Dendritic cell treated with granulocyte-macrophage colony-stimulating factor and Interleukin-4, amounts not matched to agents 40 ng/mL and 50 ng/mL, for 4 days (primary cell): ENCODE results near the gene RER1.

Experiments used
- H3K27ac Mint-ChIP-seq: one replicate; pipeline ENCODE4 v1.8.0; 2022; ENCODE audit warnings: mild to moderate bottlenecking, mixed read lengths
- H3K27me3 Mint-ChIP-seq: one replicate; pipeline ENCODE4 v1.8.0; 2022; ENCODE audit warnings: mild to moderate bottlenecking, mixed read lengths
- H3K36me3 Mint-ChIP-seq: one replicate; pipeline ENCODE4 v1.8.0; 2022; ENCODE audit warnings: low read depth, mixed read lengths
- H3K4me1 Mint-ChIP-seq: one replicate; pipeline ENCODE4 v1.8.0; 2022; ENCODE audit warnings: low read depth, mixed read lengths
- H3K4me3 Mint-ChIP-seq: one replicate; pipeline ENCODE4 v1.8.0; 2022; ENCODE audit warnings: mild to moderate bottlenecking, moderate library complexity, mixed read lengths
- H3K9me3 Mint-ChIP-seq: one replicate; pipeline ENCODE4 v1.8.0; 2022; ENCODE audit warnings: mixed read lengths
- intact Hi-C: fragments of 100-400 bp; cut with micrococcal nuclease; formaldehyde crosslinking; loops from one replicate; pipeline ENCODE4 v1.15.0; 2022

RER1 gene

DNA sequence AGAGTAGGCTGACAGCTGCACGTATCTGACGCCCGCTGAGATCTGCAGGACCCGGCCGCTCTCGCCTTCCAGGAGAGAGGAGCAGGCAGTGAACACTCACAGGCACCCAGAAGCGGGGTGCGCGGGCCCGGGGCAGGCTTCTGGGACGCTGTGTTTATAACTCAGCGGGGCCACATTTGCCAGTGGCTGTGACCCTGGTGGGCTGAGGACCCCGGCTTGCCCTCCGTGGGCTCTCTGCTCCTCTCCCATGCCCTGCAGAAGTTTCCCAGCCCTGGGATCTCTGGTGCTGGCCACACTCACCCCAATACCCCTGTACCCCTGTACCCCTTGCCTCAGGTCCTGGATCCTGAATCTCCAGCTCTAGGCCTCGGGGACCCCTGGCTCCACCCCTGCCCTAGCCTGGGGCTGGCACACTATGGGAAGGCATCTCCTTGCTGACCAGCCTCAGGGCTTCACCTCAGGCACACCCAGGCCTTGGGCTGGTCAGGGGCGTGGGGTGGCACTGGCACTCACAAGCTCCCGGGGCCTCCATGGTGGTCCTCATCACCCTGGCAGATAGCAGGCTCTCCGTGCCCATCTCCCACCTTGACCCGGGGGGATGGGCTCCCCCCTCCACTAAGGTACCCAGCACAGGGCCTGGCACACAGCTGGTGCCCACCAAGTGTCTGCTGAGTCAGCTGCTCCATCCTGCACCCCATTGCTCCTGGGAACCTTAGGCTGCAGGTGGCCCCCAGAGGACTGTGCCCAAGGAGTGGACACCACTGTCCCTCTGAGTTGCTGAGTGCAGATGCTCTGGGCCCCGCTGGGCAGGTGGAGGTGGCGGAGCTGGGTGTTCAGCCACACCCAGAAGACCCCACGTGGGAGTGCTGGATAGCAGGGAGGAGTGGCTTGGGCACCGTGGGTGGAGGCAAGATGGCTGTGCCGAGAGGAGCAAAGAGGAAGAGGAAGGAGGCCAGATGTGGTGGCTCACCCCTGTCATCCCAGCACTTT, 32.7 kb upstream of the RER1 start:
- Mint-ChIP-seq H3K4me3 (no peak overlapping the region), H3K9me3 (peaks cover 5% of the 10 kb centered on the region), H3K4me1 (peaks cover 15% of the 10 kb centered on the region), H3K27ac (peak overlapping the region; percentile 1), H3K27me3 (peaks cover 5% of the 10 kb centered on the region), H3K36me3 (no peaks in the 10 kb centered on the region)
- intact Hi-C loops: no loop called here

DNA sequence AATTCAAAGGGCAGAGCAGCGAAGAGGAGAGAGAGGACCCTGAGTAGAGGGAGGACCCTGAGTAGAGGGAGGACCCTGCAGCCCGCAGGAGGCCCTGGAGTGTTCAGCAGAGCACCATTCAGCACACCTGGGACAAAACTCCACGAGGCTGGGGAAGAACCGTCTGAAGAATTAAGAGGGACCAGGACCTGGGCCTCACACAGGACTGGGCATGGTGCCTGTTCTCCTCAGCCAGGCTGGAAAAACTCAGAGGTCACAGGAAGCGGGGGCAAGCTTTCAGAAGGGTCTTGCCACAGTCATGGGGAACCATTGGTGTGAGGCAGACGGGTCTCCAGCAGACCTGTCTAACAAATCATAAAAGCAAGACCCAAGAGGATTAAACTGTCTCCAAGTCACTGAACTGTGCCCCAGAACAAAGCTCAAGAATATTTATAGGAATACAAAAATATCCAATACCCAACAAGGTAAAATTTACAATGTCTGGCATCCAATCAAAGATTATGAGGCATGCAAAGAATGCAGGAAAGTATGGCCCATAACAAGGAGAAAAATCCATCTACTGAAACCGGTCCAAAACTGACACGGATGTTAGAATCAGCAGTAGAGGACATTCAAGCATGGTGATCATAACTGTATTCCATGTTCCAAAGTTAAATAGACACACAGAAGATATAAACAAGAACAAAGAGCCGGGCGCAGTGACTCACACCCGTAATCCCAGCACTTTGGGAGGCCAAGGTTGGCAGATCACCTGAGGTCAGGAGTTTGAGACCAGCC, 30.9 kb upstream of the RER1 start:
- Mint-ChIP-seq H3K36me3 (no peaks in the 10 kb centered on the region), H3K27me3 (peaks cover 3% of the 10 kb centered on the region), H3K4me3 (no peak overlapping the region), H3K27ac (no peak overlapping the region), H3K4me1 (peaks cover 15% of the 10 kb centered on the region), H3K9me3 (peaks cover 9% of the 10 kb centered on the region)
- intact Hi-C loops: no loop called here

DNA sequence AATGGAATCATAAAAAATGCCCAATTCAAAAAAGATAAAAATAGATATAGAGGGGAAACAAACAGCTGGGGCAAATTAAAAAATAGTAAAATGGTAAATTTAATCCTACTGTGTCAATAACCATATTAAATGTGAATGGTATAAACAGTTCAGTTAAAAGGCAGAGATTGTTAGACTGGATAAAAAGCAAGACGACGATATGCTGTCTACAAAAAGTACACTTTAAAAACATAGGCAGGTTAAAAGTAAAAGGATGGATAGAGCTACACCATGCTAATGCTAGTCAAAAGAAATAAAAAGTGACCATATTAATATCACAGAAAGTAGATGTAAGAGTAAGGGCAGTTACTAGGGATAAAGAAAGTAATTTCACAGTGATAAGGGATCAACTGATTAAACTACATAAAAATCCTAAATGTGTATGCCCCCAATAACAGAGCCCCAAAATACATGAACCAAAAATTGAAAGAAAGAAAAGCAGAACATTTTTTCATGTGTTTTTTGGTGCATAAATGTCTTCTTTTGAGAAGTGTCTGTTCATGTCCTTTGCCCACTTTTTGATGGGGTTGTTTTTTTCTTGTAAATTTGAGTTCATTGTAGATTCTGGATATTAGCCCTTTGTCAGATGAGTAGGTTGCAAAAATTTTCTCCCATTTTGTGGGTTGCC, 27.7 kb upstream of the RER1 start:
- H3K27ac Mint-ChIP-seq: no peak overlapping the region
- peaks cover 9% of the 10 kb centered on the region for H3K9me3 Mint-ChIP-seq
- intact Hi-C loops: no loop called here
- no peaks in the 10 kb centered on the region for H3K36me3 Mint-ChIP-seq
- peaks cover 3% of the 10 kb centered on the region for H3K27me3 Mint-ChIP-seq
- H3K4me3 Mint-ChIP-seq: no peak overlapping the region
- peaks cover 15% of the 10 kb centered on the region for H3K4me1 Mint-ChIP-seq

DNA sequence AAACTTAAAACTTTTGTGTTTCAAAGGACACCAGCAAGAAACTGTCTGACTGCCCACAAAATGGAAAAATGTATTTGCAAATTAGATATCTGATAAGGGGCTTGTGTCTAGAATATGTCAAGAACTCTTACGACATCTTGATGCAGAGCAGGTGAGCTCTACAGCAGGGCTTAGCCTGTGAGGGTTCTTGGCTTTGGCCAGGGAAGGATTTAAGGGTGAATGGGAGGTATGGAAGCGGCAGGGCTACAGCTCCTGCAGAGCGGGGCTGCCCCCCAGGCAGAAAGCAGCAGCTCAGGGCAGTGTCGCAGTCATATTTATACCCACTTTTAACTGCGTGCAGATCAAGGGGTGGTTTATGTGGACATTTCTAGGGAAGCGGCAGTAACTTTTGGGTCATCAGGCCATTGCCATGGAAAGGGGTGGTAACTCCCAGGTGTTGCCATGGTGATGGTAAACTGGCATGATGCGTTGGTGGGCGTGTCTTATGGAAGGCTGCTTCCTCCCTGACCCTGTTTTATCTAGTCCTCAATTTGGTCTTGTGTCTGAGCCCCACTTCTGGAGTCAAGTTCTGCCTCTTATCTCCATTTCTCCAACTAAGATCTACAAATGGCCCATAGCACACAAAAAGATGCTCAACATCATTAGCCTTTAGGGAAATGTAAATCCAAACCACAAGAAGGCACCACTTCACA, 23.4 kb upstream of the RER1 start:
- no peaks in the 10 kb centered on the region for H3K36me3 Mint-ChIP-seq
- H3K9me3 Mint-ChIP-seq: peaks cover 9% of the 10 kb centered on the region
- no peaks in the 10 kb centered on the region for H3K27me3 Mint-ChIP-seq

DNA sequence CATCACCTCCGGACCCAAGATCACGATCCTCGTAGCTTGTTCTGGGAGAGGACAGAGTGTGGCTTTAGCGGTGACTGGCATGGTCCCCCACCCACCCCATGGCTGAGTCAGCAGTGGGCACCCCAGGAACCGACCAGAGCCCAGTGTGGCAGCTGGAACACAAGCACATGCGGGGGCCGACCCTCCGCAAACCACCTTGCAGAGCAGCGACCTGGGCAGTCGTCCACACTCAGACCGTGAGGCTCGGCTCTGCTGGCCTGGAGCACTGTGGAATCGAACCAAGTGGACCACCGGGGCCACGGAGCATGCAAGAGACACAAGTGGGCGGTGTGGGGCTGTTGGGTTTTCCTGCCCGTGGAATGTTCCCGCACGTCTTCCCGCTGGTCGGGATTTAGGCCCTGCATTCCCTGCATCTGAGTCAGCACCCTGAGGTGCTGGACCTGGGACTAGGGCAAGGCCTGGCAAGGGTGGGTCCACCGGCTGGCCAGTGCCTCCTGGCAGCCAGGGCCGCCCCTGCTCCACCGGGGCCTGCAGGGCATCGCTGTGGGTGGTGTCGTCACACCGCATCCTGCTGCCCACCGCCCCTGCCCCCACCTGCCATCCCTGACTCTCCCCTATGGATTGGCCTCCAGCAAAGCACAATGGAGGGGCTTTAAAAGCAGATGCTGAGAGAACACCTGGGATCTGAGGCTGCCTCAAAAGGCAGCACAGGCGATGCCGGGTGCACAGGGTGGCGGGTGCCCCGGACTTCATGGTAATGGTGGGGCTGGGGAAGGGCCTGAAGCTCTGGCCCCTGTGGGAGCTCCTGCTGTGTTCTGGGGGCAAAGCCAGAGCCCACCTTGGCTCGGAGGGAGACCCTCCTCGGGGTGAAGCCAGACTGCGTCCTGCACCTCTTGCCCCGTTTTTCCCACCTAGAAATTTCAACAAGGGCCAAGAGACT, 18.8 kb upstream of the RER1 start:
- H3K27me3 Mint-ChIP-seq: no peaks in the 10 kb centered on the region
- no peak overlapping the region for H3K27ac Mint-ChIP-seq
- H3K36me3 Mint-ChIP-seq: no peaks in the 10 kb centered on the region
- no peaks in the 10 kb centered on the region for H3K4me1 Mint-ChIP-seq
- H3K9me3 Mint-ChIP-seq: no peaks in the 10 kb centered on the region
- H3K4me3 Mint-ChIP-seq: no peak overlapping the region
- intact Hi-C loops: no loop called here

More for the DNA sequence above, 23.4 kb upstream of the RER1 start:
- Mint-ChIP-seq H3K4me1 (no peaks in the 10 kb centered on the region), H3K27ac (no peak overlapping the region), H3K4me3 (no peak overlapping the region)
- intact Hi-C loops: no loop called here

DNA sequence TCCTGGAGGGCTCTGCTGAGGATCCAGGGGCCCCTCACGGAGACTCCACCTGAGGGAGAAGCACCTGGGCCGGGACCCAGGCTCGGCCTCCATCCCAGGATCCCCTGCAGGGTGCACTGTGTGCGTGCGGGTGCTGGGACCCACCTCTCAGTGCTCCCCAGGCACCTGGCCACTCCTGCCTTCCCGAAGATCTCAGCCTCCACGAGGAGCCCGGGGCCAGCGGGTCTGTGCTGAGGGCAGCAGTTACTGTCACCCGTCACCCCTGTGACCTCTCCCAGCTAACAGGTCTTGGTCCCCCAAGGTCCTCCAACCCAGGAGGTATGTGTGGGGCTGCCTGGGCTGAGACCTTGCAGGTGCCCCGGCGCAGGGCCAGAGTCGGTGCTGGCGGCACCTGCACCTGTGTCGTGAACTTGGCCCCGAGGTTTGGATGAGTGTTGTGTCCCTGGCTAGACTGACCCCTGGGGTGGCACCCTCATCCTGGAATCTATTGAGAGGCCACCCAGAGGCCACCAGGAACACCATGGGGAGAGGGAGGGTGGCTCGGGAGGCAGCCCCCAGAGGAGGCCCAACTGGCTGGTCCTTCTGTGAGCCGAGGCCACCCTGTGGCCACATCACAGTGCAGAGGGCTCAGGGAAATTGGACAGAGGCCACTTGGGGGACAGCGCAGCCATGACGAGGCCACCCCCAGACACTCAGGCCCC, 17.9 kb upstream of the RER1 start:
- H3K27ac Mint-ChIP-seq: no peak overlapping the region
- no peaks in the 10 kb centered on the region for H3K27me3 Mint-ChIP-seq
- no peaks in the 10 kb centered on the region for H3K4me1 Mint-ChIP-seq
- intact Hi-C loops: no loop called here
- H3K9me3 Mint-ChIP-seq: no peaks in the 10 kb centered on the region
- no peak overlapping the region for H3K4me3 Mint-ChIP-seq
- no peaks in the 10 kb centered on the region for H3K36me3 Mint-ChIP-seq

DNA sequence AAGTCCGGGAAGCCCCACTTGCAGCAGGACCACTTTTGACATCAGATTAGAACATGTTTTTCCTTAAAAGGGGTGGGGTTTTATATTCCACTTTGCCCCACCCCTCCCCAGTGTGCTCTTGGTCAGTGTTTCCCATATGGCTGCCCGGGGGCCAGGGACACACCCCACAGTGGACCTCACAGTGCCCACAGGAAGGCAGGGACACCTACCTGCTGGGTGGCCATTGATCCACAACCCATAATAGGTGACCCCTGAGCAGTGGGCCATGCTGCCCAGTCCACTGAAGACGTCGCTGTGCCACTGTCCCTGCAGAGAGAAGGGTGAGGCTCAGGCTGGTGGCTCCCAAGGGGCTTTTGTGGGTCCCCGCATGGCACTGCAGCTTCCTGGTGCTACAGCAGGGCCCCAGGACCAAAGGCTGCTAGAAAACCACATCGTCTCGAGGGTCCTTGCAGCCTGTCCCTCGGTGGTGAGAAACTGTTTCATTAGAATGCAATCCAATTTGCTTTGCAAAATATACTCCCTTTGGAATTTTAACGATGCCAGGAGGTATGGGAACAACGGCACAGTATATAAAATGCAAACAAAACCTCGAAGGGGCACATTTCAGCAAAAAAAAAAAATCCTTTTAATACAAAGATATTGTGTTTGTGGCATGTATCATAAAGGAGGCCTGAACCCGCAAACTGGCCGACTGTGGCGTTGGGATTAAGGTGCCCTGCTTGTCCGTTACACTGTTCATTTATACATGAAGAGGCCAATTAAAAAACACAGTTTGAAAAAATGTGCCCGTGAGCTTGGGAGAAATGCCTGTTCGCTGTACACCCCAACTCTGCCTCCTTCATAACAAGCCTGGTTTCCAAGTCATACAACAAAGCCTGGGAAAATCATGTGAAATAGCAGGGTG, 17.1 kb upstream of the RER1 start:
- no peak overlapping the region for H3K27ac Mint-ChIP-seq
- H3K36me3 Mint-ChIP-seq: no peaks in the 10 kb centered on the region
- intact Hi-C loops: no loop called here

DNA sequence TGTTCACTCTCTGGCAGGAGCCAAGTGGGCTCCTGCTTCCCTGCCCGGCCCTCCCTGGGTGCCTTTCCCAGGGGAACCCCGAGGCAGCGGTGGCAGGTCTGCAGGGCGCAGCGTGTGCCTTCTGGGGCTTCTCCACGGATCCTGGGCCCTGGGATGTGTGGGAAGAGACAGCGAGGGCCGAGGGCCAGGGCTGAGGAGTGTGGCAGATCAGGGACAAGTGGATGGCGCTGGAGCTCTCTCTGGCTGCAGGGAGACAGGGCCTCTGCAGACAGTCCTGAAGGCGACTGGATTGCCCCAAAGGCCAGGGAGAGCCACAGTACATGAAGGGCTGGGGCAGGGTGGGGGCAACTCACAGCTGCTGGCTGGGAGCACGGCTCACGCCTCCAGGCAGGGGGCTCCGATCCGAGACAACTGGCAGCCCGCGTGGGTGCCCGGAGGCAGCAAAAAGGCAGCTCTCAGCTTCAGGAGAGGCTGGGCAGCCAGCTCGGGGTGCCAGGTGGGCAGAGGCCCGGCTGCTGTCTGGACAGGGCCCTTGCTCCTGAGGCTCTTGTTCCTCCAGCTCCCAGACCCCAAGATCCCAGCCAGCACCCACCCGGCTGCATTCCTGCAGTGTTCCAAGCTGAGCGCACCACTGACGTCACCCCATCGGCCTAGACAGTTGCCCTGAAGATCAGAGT, 16.3 kb upstream of the RER1 start:
- intact Hi-C loops: no loop called here
- no peaks in the 10 kb centered on the region for H3K36me3 Mint-ChIP-seq

More for the DNA sequence above, 17.1 kb upstream of the RER1 start:
- H3K27me3 Mint-ChIP-seq: no peaks in the 10 kb centered on the region
- no peaks in the 10 kb centered on the region for H3K9me3 Mint-ChIP-seq
- H3K4me1 Mint-ChIP-seq: peaks cover 8% of the 10 kb centered on the region
- no peak overlapping the region for H3K4me3 Mint-ChIP-seq

DNA sequence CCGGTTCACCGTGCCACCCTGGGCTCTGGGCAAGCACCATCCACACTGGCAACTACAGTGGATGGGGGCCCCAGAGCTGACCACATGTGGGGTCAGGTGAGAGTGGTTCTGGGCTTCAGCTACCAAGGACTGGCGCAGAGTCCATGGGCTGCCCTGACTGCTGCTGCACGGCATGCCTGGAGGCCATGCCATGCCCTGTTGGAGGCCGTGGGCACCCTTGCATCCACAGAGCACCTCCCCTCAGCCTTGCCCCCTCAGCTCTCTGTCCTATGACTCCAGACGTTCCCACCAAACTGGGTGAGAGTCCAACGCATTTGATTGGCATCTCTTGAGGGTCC, 15.7 kb upstream of the RER1 start:
- H3K36me3 Mint-ChIP-seq: no peaks in the 10 kb centered on the region
- no peaks in the 10 kb centered on the region for H3K27me3 Mint-ChIP-seq

More for the DNA sequence above, 16.3 kb upstream of the RER1 start:
- H3K4me1 Mint-ChIP-seq: peaks cover 14% of the 10 kb centered on the region
- H3K27ac Mint-ChIP-seq: no peak overlapping the region
- H3K9me3 Mint-ChIP-seq: no peaks in the 10 kb centered on the region
- no peak overlapping the region for H3K4me3 Mint-ChIP-seq
- H3K27me3 Mint-ChIP-seq: no peaks in the 10 kb centered on the region

DNA sequence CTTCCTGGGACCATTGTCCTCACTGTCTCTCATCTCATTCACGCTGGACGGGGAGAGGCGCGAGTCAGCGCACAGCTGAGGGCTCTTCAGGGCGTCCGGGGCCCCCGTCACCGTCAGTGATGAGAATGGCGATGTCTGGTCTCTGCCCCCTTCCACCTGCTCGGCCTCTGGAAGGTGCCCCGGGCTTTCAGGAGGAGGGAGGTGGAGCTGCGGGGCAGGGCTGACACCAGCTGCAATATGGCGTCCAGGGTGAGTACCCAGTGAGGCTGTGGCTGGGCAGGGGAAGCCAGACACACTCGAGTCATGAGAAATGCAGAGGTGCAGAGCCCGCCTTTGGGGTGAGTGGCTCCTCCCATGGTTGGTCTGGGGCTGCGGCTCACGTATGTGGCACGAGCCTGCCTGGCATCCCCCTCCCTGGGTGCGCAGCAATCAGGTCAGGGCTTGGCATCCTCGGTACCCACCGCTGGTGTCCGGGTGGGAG, 15.3 kb upstream of the RER1 start:
- no peaks in the 10 kb centered on the region for H3K27me3 Mint-ChIP-seq
- H3K4me3 Mint-ChIP-seq: no peak overlapping the region
- intact Hi-C loops: no loop called here
- no peaks in the 10 kb centered on the region for H3K9me3 Mint-ChIP-seq
- H3K4me1 Mint-ChIP-seq: peaks cover 14% of the 10 kb centered on the region
- no peaks in the 10 kb centered on the region for H3K36me3 Mint-ChIP-seq
- H3K27ac Mint-ChIP-seq: no peak overlapping the region

More for the DNA sequence above, 15.7 kb upstream of the RER1 start:
- no peaks in the 10 kb centered on the region for H3K9me3 Mint-ChIP-seq
- peaks cover 14% of the 10 kb centered on the region for H3K4me1 Mint-ChIP-seq
- intact Hi-C loops: no loop called here
- no peak overlapping the region for H3K4me3 Mint-ChIP-seq
- no peak overlapping the region for H3K27ac Mint-ChIP-seq

DNA sequence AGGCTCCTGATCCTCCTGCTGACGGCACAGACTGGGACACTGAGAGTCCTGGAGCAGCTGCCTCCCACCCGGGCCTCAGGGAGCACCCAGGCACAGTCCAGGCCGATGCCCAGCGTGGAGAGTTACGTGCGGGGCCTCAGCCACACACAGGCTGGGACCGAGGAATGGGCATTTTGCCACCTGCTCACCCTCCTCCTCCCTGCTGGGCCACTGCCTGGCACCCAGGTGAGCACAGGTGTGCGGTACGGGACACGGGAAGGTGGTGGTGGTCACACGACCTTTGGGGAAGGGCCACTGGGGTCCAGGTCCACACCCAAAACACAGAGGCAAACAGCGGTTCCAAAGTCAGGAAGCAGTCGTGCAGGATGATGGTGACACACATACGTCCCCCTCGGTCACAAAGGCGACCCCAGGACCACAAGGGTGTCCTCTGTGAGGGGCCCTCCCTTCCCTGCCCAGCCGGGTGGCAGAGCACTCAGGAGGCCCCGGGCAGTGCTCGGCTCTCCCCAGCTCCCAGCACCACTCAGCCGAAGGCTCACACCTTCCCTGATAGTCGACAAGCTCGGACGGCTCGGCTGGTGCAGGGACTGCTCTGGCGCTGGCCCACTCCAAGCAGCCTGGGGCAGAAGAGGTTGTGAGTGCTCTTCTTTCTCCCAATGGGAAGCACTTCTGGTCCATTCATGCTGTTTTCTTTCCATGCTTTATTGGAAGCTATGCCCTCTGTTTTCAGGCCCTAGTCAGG, 14.5 kb upstream of the RER1 start:
- intact Hi-C loops: no loop called here
- no peaks in the 10 kb centered on the region for H3K9me3 Mint-ChIP-seq
- no peak overlapping the region for H3K27ac Mint-ChIP-seq
- H3K4me3 Mint-ChIP-seq: no peak overlapping the region
- no peaks in the 10 kb centered on the region for H3K27me3 Mint-ChIP-seq
- H3K36me3 Mint-ChIP-seq: no peaks in the 10 kb centered on the region
- H3K4me1 Mint-ChIP-seq: peaks cover 19% of the 10 kb centered on the region
